Mucosa of rectum (tissue), 2 donors: ENCODE data around the gene CDK11A.
"Not testable (repeated sequence)": the region's sequence is repeated elsewhere in the genome, so short reads cannot be mapped to it uniquely, and the experiment has no call there.

Experiments used
- H3K27ac ChIP-seq, 2 donors: one replicate each; pipeline ENCODE4 v1.7.0; 2013; ENCODE audit warnings: inconsistent platforms in 2 of 2, low read depth in 2 of 2, low read length in 2 of 2
- H3K27me3 ChIP-seq, 2 donors: one replicate each; pipeline ENCODE4 v1.7.0; 2013; ENCODE audit warnings: low read length in 2 of 2; ENCODE audit not compliant: control insufficient read depth in 2 of 2, insufficient read depth in 2 of 2
- H3K36me3 ChIP-seq, 2 donors: one replicate each; pipeline ENCODE4 v1.7.0; 2013; ENCODE audit warnings: low read length in 2 of 2; ENCODE audit not compliant: control insufficient read depth in 2 of 2, insufficient read depth in 2 of 2
- H3K4me1 ChIP-seq, 2 donors: one replicate each; pipeline ENCODE4 v1.7.0; 2013; ENCODE audit warnings: low read length in 2 of 2, mild to moderate bottlenecking in 1 of 2; ENCODE audit not compliant: control insufficient read depth in 2 of 2, insufficient read depth in 2 of 2
- H3K4me3 ChIP-seq, 2 donors: one replicate each; pipeline ENCODE4 v1.7.0; 2013; ENCODE audit warnings: low read length in 2 of 2
- H3K9ac ChIP-seq, 2 donors: one replicate each; pipeline ENCODE4 v1.7.0; 2013; ENCODE audit warnings: low read length in 2 of 2, low read depth in 1 of 2, mild to moderate bottlenecking in 1 of 2
- H3K9me3 ChIP-seq, 2 donors: one replicate each; pipeline ENCODE4 v1.7.0; 2013; ENCODE audit warnings: low read length in 2 of 2; ENCODE audit not compliant: control insufficient read depth in 2 of 2
- donor health status: healthy.
- donor health status: Normal muscosa, but diverticular disease.

CDK11A gene

GRCh38 chr1:1753607-1754005, 29.4 kb upstream of the CDK11A start:
- no peak overlapping the region for H3K9ac ChIP-seq
- no peaks in the 10 kb centered on the region for H3K27me3 ChIP-seq
- peaks cover 32 to 45% of the 10 kb centered on the region in 2 donors for H3K36me3 ChIP-seq
- no peak overlapping the region for H3K4me3 ChIP-seq
- H3K9me3 ChIP-seq = no peaks in the 10 kb centered on the region
- H3K4me1 ChIP-seq = peaks cover 8 to 13% of the 10 kb centered on the region in 2 donors
- H3K27ac ChIP-seq = no peak overlapping the region

- Histone ChIP-seq H3K27me3 (no peaks in the 10 kb centered on the region), H3K9ac (no peak overlapping the region), H3K4me1 (peaks cover 1 to 6% of the 10 kb centered on the region in 2 donors), H3K36me3 (peaks cover 32 to 45% of the 10 kb centered on the region in 2 donors), H3K9me3 (no peaks in the 10 kb centered on the region), H3K27ac (no peak overlapping the region), H3K4me3 (no peak overlapping the region)
Observed at GRCh38 chr1:1752636-1753606, 28.8 kb upstream of the CDK11A start.

DNA sequence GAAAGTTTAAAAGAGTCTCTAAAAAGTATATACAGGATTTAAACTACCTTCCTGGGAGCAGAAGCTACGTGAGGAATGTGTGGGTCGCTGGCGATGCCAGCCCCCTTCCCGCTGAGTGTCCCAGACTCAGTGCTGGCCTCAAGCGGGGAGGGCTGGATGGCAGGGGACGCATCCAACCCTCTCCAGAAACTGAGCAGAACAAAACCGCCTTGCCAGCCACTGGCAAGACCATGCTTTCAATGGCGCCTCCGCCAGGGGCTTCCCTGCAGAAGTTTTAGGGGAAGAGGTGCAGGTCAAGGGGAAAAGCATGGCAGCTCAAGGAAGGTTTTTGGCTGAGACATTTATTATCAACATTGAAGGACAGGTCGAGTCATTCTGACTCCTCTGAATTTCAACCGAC, 28.0 kb upstream of the CDK11A start:
- Histone ChIP-seq H3K4me3 (no peak overlapping the region), H3K27ac (no peak overlapping the region), H3K36me3 (peaks cover 32 to 41% of the 10 kb centered on the region in 2 donors), H3K9ac (no peak overlapping the region), H3K9me3 (no peaks in the 10 kb centered on the region), H3K27me3 (no peaks in the 10 kb centered on the region), H3K4me1 (no peaks in the 10 kb centered on the region)

DNA sequence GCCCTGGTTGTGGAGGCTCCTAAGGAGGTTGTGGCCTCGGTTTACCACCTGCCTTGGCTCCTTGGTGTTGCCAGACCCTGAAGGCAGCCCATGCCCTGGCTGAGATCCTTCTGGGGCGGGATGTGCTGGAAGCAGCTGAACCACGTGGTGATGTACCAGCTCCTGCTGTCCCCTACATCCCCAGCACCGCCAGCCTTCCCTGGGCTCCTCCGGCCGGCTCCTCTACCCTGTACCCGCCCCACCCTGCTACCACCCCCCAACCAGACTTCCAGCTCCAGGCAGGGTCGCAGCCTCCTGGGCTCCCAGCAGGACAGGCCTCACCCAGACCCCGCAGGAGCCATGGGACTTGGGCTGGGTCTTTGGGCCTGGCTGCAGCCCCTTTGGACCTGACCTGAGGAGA, 25.8 kb upstream of the CDK11A start:
- H3K9ac ChIP-seq, H3K9me3 ChIP-seq, H3K27ac ChIP-seq, H3K4me3 ChIP-seq, H3K4me1 ChIP-seq, H3K27me3 ChIP-seq: not testable (repeated sequence)
- H3K36me3 ChIP-seq = peaks cover 15 to 24% of the 10 kb centered on the region in 2 donors

GRCh38 chr1:1748686-1749321, 24.6 kb upstream of the CDK11A start:
- no peaks in the 10 kb centered on the region for H3K4me1 ChIP-seq
- peaks cover 8 to 15% of the 10 kb centered on the region in 2 donors for H3K36me3 ChIP-seq
- H3K27me3 ChIP-seq = no peaks in the 10 kb centered on the region
- no peaks in the 10 kb centered on the region for H3K9me3 ChIP-seq
- H3K9ac ChIP-seq = no peak overlapping the region
- no peak overlapping the region for H3K27ac ChIP-seq
- H3K4me3 ChIP-seq = no peak overlapping the region

- not testable (repeated sequence) for H3K4me3 ChIP-seq, H3K9me3 ChIP-seq, H3K36me3 ChIP-seq, H3K4me1 ChIP-seq, H3K27me3 ChIP-seq
- H3K27ac ChIP-seq = peak overlapping the region; percentile 77 to 83
- peak overlapping the region in 1 of 2 donors; percentile 48 for H3K9ac ChIP-seq
Observed at GRCh38 chr1:1746566-1746909, 22.4 kb upstream of the CDK11A start.

GRCh38 chr1:1745651-1746565, 21.8 kb upstream of the CDK11A start:
- peak overlapping the region in 1 of 2 donors; percentile 48 for H3K9ac ChIP-seq
- H3K4me1 ChIP-seq = not testable (repeated sequence)
- H3K4me3 ChIP-seq = peak overlapping the region; percentile 7 to 35

GRCh38 chr1:1742529-1742928, 18.4 kb upstream of the CDK11A start:
- H3K4me3 ChIP-seq, H3K27ac ChIP-seq, H3K9me3 ChIP-seq, H3K4me1 ChIP-seq, H3K36me3 ChIP-seq, H3K9ac ChIP-seq, H3K27me3 ChIP-seq: not testable (repeated sequence)

More at GRCh38 chr1:1745651-1746565, 21.8 kb upstream of the CDK11A start:
- H3K27ac ChIP-seq = peak overlapping the region; percentile 77 to 83
- not testable (repeated sequence) for H3K9me3 ChIP-seq, H3K27me3 ChIP-seq, H3K36me3 ChIP-seq

GRCh38 chr1:1741013-1741412, 16.9 kb upstream of the CDK11A start:
- not testable (repeated sequence) for H3K4me1 ChIP-seq, H3K4me3 ChIP-seq, H3K9ac ChIP-seq, H3K27me3 ChIP-seq, H3K9me3 ChIP-seq, H3K36me3 ChIP-seq, H3K27ac ChIP-seq
